K562 (cell line): Measurements from ENCODE around the gene LRRC8E.

Source experiments
- ARID2 ChIP-seq: fragments of 450-650 bp; IDR thresholded peaks from 2 replicates; pipeline ENCODE4 v1.6.1; 2017; ENCODE audit warnings: antibody characterized with exemption, mild to moderate bottlenecking
- BACH1 ChIP-seq: fragments of 200-800 bp; sonication (Bioruptor generic); IDR thresholded peaks from 2 replicates; pipeline ENCODE4 v1.6.1; 2016; ENCODE audit warnings: missing genetic modification characterization, missing compliant biosample characterization
- CBFA2T3 ChIP-seq: fragments of 450-650 bp; IDR thresholded peaks from 2 replicates; pipeline ENCODE4 v1.6.1; 2017
- CC2D1A ChIP-seq: fragments of 450-650 bp; IDR thresholded peaks from 2 replicates; pipeline ENCODE4 v1.6.1; 2017; ENCODE audit warnings: mild to moderate bottlenecking
- CREB1 ChIP-seq, 2 experiments: sonication (generic) in 1 of 2; formaldehyde crosslinking in 1 of 2; IDR thresholded peaks; 2 replicates each; pipeline versions ENCODE4 v1.6.1 to v1.8.0; 2012 to 2022; ENCODE audit warnings: inconsistent platforms in 1 of 2, mild to moderate bottlenecking in 1 of 2, missing genetic modification reagents in 1 of 2, moderate library complexity in 1 of 2
- MEF2A ChIP-seq: IDR thresholded peaks from 2 replicates; pipeline ENCODE4 v1.6.1; 2011; ENCODE audit warnings: low read depth, mild to moderate bottlenecking, low read length, moderate library complexity; ENCODE audit not compliant: control insufficient read depth
- NR2C1 ChIP-seq, 2 experiments: fragments of 450-650 bp; IDR thresholded peaks; 2 replicates each; pipeline ENCODE4 v1.6.1; 2017; ENCODE audit warnings: mild to moderate bottlenecking in 2 of 2, antibody characterized with exemption in 1 of 2, inconsistent platforms in 1 of 2, missing compliant biosample characterization in 1 of 2, missing genetic modification characterization in 1 of 2
- POLR2AphosphoS5 ChIP-seq: IDR thresholded peaks from 2 replicates; pipeline ENCODE4 v1.6.1; 2011; ENCODE audit warnings: mild to moderate bottlenecking, low read depth, low read length, moderate library complexity; ENCODE audit not compliant: control insufficient read depth, insufficient read depth
- ZEB2 ChIP-seq: fragments of 450-650 bp; IDR thresholded peaks from 2 replicates; pipeline ENCODE4 v1.6.1; 2016

GRCh38 chr19:7856679-7857663 lies 31.3 kb upstream of the LRRC8E start:
- TF ChIP-seq MEF2A (no peak), NR2C1 (IDR thresholded peaks at IDR 0.05) (no peak), NR2C1 (tag; IDR thresholded peaks at IDR 0.05) (no peak), CC2D1A (peak; percentile 29; the same call in 1 of the 2 replicates), CREB1 (IDR thresholded peaks at IDR 0.05) (no peak), CREB1 (CRISPR knock-in tag; IDR thresholded peaks at IDR 0.05) (no peak), BACH1 (no peak), ARID2 (no peak), ZEB2 (no peak), CBFA2T3 (no peak), POLR2AphosphoS5 (no peak)
